NCI-H82 (cell line): Measurements from ENCODE around the gene LPGAT1.
"Not testable (repeated sequence)": the region's sequence is repeated elsewhere in the genome, so short reads cannot be mapped to it uniquely, and the experiment has no call there.

Source experiments
- DNase-seq: peaks from one replicate; lab custom pipeline; 2025; lab: John Stamatoyannopoulos, UW

The LPGAT1 gene

DNA sequence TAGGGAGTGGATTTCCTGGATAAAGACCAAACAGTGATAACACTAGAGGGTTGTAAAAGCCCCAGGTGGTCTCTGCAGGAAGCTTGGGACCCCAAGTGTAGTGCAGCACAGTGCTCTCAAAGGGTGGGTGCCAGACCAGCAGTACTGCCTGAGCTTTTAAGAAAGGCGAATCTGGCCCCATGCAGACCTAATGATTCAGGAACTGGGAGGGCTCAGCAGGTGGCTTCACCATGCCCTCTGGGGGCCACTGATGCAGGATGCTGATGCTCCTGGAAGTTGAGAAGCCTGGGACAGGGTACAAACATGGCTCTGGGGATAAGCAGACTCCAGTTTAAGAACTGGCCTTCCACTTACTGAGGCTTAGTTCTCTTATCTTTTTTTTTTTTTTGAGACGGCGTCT lies 126.0 kb downstream of the LPGAT1 start:
- DNase-seq: no peak

DNA sequence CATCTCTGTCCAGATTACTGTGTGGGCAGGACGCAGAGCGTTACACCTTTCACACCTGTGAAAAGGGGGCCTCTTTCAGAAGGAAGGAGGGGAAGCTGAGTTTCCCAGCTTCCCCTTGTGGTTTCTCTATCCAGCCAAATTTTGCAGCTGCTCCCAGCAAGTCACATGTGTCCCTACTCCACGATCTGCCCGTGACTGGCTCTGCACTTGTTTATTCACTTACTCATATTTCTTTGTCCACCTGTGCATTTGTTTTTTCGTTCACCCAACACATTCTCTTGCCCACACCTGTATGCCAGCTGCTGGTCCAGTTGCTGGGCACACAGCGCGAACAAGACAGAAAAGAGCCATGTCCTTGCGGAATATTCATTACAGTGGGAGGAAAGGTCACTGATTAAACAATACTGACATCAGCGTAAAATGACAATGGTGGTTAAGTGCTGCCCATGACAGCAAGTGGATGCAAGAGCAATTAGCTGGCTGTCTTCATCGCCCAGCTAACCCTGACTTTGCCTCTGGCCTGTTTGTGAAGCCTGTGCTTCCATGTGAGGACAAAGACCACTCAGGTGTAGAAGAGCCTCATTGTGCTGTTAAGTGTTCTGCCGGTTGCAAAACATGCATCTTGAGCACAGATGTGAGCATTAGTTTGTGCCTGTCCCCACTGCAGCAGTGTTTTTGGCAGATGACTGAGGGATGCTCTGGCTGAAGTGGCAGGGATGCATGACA lies 126.6 kb downstream of the LPGAT1 start:
- no peak for DNase-seq

DNA sequence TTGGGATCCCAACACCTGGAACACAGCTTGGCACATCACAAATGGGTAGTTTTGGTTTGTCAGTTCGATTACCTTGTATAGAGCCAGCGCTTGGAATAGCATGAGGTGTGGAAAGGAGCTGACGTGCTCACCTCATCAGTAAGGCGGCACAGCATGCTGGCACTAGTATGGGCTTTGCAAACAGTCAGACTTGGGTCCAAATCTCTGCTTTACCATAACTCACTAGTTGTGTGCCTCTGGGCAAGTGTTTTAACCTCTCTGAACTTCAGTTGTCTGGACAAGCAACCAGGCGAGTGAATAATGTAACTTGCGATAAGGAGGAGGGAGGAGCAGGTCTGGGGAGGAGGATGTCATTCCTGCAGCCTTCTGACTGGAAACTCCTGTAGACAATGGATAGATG lies 128.8 kb downstream of the LPGAT1 start:
- no peak for DNase-seq

DNA sequence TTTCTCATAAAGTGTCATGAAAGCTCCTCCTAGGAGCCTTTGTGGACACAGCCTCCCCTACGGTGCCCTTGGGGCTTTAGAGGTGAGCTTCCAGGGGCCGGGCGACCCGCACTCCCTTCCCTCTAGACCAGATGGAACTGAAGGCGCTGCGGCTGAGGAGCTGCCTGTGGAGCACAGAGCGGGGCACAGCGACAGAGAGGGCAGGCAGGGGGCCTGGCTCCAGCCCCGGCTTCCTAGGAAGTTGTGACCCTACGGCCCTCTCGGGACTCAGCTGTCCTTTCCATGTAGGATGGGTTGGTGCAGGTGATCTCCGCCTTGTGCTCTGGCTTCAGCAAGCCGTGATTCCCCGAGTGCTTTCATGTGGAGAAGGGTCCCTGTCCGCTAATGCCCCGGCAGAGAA lies 131.5 kb downstream of the LPGAT1 start:
- no peak for DNase-seq

DNA sequence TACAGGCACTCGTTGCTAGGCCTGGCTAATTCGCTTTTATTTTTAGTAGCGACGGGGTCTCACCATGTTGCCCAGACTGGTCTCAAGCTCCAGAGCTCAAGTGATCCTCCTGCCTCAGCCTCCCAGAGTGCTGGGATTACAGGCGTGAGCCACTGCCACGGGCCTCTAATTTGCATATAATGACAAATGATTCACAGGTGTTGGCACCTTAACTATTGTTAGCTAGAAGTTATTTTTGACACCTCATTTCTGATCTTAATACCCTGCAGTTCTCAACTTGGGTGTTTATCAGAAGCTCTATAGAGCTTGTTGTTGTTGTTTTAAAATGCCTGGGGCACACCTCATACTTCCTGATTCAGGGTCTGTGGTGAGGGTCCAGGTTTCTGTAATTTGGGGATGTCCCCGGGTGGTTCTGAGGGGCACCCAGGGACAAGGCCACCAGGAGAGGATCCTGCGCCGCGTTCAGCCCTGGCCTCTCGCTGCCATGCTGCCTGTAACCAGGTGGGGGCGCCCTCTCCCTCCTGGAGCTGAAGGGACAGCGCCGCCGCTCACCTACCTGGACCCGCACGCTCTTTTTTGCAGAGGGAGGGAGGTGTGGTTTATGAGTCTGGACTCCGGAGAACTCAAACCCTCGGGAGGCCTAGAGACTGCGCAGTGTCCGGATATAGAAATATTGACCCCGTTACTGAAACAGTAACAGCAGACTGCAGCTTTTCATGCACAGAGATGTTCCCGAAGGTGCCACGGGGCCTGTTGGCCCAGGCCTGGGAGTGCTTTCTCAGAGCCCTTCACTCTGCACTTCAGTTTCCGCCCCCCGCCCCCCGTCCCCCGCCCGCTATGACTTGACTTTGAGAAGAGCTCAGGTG lies 132.2 kb downstream of the LPGAT1 start:
- DNase-seq: peak; percentile 92

DNA sequence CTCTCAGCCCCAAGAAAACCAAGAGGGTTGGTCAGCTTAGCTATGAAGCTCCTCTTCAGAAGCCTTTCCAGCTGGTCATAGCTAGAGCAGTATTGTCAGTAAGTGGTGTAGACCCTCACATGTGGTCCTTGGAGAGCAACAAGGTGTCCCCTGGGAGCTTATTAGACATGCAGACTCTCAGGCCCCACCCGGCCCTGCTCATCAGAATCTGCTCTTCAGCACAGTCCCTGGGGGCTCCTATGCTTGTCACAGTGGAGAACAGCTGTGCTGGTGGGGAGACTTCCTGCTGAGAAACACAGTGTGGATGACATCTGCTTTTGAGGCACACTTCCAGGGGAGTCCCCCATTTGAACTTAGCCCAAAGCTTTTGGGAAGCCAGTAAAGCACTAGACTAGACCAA lies 133.2 kb downstream of the LPGAT1 start:
- DNase-seq: peak; percentile 94

DNA sequence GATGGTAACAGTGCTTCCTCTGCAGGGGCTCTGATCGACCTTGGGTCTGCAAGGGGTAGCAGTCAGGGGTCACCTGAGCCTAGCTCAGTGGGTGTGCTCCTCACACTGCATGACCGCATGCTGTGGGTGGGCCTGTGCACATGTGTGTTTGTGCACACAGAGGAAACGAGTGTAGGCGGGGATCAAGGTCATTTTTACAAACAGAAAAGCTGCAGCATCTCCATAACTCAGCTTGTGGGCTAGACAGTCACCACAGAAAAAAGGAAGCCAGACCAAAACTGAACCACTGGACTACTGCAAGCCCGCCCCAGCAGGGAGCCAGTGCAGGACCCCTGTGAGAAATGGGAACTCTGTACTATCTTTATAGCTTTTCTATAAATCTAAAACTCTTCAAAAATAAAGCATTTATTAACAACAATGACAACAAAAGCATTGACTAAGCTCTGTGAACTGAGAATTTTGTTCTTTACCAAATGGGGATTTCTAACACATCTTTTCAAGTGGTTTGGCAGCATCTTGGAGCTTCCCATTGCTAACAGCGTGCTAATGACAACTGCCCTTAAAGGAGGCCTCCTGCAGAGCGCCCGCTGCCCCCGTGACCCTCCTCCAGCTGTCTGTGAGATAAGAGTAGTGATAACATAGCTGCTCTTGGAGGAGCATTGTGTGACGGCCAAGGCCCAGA lies 135.3 kb downstream of the LPGAT1 start:
- DNase-seq: no peak

DNA sequence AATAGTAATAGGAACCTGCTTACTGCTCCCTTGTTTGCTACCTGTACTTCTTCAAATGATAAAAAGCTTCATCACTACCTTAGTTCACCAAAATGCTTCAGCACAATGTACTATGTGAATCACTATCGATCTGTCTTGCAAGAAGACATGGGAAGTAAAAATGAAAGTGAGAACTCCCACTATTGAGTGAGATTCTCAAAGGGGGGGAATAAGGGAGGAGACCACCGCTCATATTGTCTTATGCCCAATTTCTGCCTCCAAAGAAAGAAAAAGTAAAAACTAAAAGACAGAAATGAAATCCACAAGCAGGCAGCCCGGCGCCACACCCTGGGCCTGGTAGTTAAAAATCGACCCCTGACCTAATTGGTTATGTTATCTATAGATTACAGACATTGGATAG lies 136.7 kb downstream of the LPGAT1 start:
- not testable (repeated sequence) for DNase-seq
